ENCODE measurements around the gene EPS8L1. TPM values are rescaled to one million over a fixed set of nuclear protein-coding genes. Genes with fewer than 3 reads are reported as not detected.

EPS8L1 gene
- total RNA-seq: under 1 TPM in 3 of 4 donors, not detected in 1; 0.33 to 0.66 (median 0.51) TPM

DNA sequence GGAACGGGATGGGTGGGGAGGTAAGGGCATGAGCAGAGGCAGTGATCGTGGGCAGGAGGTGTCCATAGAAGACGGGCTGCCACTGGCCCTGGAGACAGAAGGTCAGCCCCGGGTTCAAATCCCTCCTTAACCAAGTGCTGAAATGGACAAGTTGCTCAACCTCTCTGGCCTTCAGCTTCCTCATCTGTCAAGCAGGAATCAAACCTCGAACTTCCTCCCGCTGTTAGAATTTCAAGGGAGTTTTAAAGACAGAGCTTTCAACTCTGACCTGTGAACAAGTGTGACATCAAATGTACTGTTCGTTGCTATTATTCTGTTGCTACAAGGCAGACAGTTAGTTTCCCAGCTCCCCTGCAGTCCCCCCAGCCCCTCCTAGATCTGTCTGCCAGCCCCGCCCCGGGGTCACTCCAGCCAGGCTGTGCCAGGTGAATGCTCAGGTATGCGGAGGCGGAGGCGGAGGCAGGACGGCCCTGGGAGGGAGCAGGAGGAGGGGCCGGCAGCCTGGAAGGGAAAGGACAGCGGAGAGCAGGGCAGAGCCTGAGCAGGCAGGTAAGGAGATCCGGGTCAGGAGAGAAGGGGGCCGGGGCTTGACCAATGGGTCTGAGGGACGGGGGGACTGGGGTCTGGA, at the start of gene EPS8L1:
TSS of gene EPS8L1 (plus strand) at position 499 of the 628 bp plus-strand sequence. CDS start 576 bp downstream, outside the sequence.
- TF ChIP-seq, protein P1, sequence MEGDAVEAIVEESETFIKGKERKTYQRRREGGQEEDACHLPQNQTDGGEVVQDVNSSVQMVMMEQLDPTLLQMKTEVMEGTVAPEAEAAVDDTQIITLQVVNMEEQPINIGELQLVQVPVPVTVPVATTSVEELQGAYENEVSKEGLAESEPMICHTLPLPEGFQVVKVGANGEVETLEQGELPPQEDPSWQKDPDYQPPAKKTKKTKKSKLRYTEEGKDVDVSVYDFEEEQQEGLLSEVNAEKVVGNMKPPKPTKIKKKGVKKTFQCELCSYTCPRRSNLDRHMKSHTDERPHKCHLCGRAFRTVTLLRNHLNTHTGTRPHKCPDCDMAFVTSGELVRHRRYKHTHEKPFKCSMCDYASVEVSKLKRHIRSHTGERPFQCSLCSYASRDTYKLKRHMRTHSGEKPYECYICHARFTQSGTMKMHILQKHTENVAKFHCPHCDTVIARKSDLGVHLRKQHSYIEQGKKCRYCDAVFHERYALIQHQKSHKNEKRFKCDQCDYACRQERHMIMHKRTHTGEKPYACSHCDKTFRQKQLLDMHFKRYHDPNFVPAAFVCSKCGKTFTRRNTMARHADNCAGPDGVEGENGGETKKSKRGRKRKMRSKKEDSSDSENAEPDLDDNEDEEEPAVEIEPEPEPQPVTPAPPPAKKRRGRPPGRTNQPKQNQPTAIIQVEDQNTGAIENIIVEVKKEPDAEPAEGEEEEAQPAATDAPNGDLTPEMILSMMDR (IDR thresholded peaks at IDR 0.05; ENCODE audit: low read depth): no peak

DNA sequence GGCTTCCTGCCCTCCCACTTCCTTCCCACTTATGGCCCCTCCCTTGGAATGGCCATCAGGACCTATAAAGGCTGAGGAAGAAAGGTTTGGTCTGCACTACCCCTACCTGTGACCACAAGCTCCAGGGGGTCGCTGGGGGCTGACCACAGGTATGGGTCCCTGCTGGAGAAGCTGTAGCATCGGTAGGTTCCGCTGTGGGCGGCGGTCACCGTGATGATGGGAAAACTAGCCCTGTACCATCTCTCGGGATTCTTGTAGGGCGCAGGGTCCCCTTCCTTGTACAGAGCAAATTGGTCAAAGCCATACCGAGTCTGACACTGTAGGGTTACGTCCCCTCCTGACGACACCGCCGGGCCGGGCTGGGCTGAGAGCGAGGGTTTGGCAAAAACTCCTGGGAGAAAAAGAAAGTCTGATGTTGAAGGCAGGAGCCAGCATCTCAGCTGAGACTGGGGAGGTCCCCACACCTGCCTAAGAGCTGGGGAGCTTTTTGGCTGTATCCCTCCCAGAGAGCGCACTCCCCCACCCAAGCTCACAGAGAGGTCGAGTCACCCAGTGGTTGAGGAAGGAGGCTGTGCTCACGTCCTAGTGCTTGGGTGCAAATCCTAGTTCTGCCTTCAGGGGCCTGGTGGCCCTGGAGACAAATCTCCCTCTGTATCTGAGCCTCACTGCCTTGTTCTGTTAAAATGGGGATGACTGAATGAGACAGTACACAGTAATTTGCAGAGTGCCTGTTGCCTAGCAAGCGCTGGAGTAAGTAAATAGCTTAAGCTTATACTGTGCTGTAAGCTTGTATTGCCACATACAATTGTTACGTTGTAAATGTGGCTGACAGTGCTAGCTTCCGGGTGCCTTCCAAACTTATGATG, 48.0 kb upstream of the EPS8L1 start:
- TF ChIP-seq, protein P1 (IDR thresholded peaks at IDR 0.05; ENCODE audit: low read depth): no peak

DNA sequence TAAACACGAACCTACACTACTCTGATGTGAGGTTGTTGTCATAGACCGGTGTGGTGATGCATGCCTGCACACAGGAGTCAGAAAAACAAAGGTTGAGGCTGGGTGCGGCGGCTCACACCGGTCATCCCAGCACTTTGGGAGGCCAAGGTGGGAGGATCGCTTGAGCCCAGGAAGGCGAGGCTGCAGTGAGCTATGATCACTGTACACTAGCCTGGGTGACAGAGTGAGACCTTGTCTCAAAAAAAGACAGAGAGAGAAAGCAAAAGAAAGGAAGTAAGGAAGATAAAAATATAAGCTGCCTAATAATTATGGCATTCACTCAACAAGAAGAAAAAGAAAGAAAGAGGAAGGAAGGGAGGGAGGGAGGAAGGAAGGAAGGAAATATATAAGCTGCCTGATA, 46.9 kb upstream of the EPS8L1 start:
- TF ChIP-seq, protein P1 (IDR thresholded peaks at IDR 0.05; ENCODE audit: low read depth): no peak

DNA sequence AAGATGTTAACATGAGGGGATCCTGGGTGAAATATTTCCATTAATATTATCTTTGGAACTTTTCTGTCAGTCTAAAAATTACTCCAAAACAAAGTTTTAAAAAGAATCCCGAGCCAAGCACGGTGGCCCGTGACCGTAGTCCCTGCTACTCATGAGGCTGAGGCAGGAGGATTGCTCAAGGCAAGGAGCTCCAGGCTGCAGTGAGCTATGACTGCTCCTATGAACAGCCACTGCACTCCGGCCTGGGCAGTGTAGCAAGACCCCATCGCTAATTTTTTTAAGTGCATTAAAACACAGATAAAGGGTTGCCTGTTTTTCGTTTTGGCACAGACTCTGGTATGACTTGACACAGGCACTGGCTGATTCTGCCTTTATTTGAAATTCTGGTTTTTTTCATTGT, 44.5 kb upstream of the EPS8L1 start:
- TF ChIP-seq, protein P1 (IDR thresholded peaks at IDR 0.05; ENCODE audit: low read depth): no peak

DNA sequence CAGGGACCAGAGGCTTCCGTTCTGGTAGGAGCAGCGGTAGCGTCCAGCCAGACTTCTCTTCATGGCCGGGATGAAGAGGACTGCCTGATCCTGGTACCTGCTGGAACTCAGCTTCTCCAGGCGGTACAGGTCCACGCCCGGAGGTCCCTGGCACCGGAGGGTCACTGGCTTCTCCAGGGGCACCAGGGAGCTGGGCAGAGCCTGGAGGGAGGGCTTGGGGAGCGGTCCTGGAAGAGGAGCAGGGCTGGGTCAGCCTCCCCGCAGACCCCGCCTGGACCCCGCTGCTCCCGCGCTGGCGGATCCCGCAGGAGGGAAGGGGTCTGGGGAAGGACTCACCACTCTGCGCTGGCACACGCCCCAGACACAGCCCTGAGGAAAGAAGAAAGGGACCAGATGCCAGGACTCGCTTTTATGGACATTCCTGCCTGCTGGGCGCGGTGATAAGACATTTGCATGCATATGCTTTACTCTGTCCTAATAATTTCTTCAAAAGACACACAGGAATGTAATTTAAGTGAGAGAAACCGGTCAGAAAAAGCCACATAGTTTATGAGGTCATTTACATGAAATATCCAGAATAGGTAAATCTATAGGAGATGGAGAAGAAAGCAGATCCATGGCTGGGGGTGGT, 43.4 kb upstream of the EPS8L1 start:
- TF ChIP-seq, protein P1 (IDR thresholded peaks at IDR 0.05; ENCODE audit: low read depth): no peak

DNA sequence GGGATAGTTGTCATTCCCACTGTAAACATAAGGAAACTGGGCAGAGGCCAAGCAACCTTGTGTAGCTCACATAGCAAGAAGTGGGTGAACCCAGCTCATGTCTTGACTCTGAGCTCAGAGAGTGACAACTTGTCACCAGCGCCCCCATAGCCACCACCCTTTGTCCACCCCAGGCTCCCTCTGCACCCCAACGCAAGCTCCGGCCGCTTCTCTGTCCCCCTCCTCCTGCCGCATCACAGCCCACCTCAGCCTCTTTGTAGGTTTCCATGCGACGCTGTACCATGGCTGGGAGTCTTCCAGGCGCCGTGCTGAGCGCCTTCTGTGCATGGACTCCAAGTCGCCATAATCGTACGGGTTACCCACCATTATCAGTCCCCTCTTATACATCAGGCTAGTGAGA, 40.9 kb upstream of the EPS8L1 start:
- TF ChIP-seq, protein P1 (IDR thresholded peaks at IDR 0.05; ENCODE audit: low read depth): no peak

DNA sequence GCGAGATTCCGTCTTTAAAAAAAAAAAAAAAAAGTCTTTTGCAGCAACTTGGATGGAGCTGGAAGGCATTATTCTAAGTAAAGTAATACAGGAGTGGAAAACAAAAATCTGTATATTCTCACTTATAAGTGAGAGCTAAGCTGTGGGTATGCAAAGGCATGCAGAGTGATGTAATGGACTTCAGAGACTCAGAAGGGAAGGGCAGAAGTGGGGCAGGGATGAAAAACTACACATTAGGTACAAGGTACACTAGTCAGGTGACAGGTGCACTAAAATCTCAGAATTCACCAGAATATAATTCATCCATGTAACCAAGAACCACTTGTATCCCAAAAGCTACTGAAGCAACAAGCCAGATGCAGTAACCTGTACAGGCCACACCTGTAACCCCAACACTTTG, 39.6 kb upstream of the EPS8L1 start:
- TF ChIP-seq, protein P1 (IDR thresholded peaks at IDR 0.05; ENCODE audit: low read depth): no peak
